ENCODE results near the gene UGT2B7.

DNA sequence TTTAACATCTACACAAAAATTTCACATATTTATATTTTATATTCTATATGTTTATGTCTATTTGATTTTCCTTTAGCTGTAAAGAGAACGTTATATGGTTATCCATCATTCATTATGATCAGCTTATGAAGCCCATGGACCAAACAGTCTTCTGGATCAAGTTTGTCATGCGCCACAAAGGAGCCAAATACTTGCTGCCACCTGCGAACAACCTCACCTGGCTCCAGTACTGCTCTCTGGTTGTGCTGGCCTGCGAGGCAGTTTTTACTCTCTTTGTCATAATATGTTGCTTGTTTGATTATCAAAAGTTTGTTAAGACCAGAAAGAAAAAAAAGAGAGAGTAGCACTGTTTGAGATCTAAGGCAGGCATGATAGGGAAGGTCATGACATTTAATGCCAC lies 38.2 kb downstream of the UGT2B7 start:
- TF ChIP-seq, protein P1, sequence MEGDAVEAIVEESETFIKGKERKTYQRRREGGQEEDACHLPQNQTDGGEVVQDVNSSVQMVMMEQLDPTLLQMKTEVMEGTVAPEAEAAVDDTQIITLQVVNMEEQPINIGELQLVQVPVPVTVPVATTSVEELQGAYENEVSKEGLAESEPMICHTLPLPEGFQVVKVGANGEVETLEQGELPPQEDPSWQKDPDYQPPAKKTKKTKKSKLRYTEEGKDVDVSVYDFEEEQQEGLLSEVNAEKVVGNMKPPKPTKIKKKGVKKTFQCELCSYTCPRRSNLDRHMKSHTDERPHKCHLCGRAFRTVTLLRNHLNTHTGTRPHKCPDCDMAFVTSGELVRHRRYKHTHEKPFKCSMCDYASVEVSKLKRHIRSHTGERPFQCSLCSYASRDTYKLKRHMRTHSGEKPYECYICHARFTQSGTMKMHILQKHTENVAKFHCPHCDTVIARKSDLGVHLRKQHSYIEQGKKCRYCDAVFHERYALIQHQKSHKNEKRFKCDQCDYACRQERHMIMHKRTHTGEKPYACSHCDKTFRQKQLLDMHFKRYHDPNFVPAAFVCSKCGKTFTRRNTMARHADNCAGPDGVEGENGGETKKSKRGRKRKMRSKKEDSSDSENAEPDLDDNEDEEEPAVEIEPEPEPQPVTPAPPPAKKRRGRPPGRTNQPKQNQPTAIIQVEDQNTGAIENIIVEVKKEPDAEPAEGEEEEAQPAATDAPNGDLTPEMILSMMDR (conservative IDR thresholded peaks at IDR 0.05; ENCODE audit: low read length) = no peak
- TF ChIP-seq EZH2phosphoT487 (IDR thresholded peaks at IDR 0.05; ENCODE audit: borderline replicate concordance, low read depth, low read length) = no peak

Data from OCI-LY7 (cell line).